MM.1S (cell line): ENCODE measurements around the gene PRKCB.

Experiments
- EZH2 ChIP-seq: fragments of 300-600 bp; sonication (generic); optimal IDR thresholded peaks from 2 replicates; pipeline ENCODE3; 2017; ENCODE audit warnings: low read depth, mild to moderate bottlenecking, antibody characterized with exemption, low read length, mixed read lengths
- EZH2phosphoT487 ChIP-seq: fragments of 300-600 bp; sonication (generic); IDR thresholded peaks from 2 replicates; pipeline ENCODE4 v1.6.1; 2018; ENCODE audit warnings: antibody characterized with exemption, low read length
- TF ChIP-seq, protein P1 (sequence below): fragments of 300-600 bp; sonication (generic); IDR thresholded peaks from 2 replicates; pipeline ENCODE4 v1.5.1; 2016; ENCODE audit warnings: antibody characterized with exemption, low read length, mixed read lengths

DNA sequence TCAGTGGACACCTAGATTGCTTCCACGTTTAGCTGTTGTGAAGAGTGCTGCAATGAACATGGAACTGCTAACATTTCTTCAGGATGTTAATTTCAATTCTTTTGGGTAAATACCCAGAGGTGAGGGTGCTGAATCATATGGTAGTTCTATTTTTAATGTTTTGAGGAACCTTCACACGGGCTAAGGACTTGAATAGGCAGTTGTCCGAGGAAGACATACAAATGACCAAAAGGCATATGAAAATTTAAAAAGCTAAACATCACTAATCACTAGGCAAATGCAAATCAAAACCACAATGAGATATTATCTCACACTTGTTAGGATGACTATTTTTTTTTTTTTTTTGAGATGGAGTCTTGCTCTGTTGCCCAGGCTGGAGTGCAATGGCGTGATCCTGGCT is 173.3 kb downstream of the PRKCB start:
- TF ChIP-seq, protein P1, sequence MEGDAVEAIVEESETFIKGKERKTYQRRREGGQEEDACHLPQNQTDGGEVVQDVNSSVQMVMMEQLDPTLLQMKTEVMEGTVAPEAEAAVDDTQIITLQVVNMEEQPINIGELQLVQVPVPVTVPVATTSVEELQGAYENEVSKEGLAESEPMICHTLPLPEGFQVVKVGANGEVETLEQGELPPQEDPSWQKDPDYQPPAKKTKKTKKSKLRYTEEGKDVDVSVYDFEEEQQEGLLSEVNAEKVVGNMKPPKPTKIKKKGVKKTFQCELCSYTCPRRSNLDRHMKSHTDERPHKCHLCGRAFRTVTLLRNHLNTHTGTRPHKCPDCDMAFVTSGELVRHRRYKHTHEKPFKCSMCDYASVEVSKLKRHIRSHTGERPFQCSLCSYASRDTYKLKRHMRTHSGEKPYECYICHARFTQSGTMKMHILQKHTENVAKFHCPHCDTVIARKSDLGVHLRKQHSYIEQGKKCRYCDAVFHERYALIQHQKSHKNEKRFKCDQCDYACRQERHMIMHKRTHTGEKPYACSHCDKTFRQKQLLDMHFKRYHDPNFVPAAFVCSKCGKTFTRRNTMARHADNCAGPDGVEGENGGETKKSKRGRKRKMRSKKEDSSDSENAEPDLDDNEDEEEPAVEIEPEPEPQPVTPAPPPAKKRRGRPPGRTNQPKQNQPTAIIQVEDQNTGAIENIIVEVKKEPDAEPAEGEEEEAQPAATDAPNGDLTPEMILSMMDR, result no peak
- TF ChIP-seq EZH2 (no peak), EZH2phosphoT487 (no peak)
